GM21381 (cell line): Measurements from ENCODE around the gene DYNC1I1.

Experiments used
- ATAC-seq: cut with Tn5 transposase; IDR thresholded peaks from one replicate; pipeline ENCODE4 v1.9.1; 2021; ENCODE audit warnings: mild to moderate bottlenecking, moderate library complexity; ENCODE audit not compliant: unreplicated experiment

Gene DYNC1I1

GRCh38 chr7:96014617-96015016 is 242.3 kb downstream of the DYNC1I1 start:
- ATAC-seq, result no peak

- ATAC-seq, result no peak
Measured at GRCh38 chr7:96016056-96016586, 243.8 kb downstream of the DYNC1I1 start.

- no peak for ATAC-seq
Measured at GRCh38 chr7:96016735-96017134, 244.4 kb downstream of the DYNC1I1 start.

GRCh38 chr7:96017877-96018276 is 245.5 kb downstream of the DYNC1I1 start:
- no peak for ATAC-seq

- no peak for ATAC-seq
Measured at GRCh38 chr7:96021568-96021967, 249.2 kb downstream of the DYNC1I1 start.

- ATAC-seq, result no peak
Measured at GRCh38 chr7:96023387-96023786, 251.0 kb downstream of the DYNC1I1 start.

- ATAC-seq, result no peak
Measured at GRCh38 chr7:96026010-96026409, 253.7 kb downstream of the DYNC1I1 start.

- ATAC-seq, result no peak
Measured at GRCh38 chr7:96026611-96027010, 254.3 kb downstream of the DYNC1I1 start.

GRCh38 chr7:96028729-96029128 is 256.4 kb downstream of the DYNC1I1 start:
- ATAC-seq, result no peak

- ATAC-seq, result no peak
Measured at GRCh38 chr7:96033009-96033598, 260.8 kb downstream of the DYNC1I1 start.

- ATAC-seq, result no peak
Measured at GRCh38 chr7:96034940-96035727, 262.8 kb downstream of the DYNC1I1 start.

- ATAC-seq, result no peak
Measured at GRCh38 chr7:96040250-96040772, 268.0 kb downstream of the DYNC1I1 start.

GRCh38 chr7:96041171-96041570 is 268.8 kb downstream of the DYNC1I1 start:
- no peak for ATAC-seq

- ATAC-seq, result no peak
Measured at GRCh38 chr7:96045181-96045580, 272.8 kb downstream of the DYNC1I1 start.

- ATAC-seq, result no peak
Measured at GRCh38 chr7:96045919-96046318, 273.6 kb downstream of the DYNC1I1 start.

- ATAC-seq, result no peak
Measured at GRCh38 chr7:96052289-96052688, 279.9 kb downstream of the DYNC1I1 start.

- no peak for ATAC-seq
Measured at GRCh38 chr7:96052860-96053470, 280.6 kb downstream of the DYNC1I1 start.

- ATAC-seq, result no peak
Measured at GRCh38 chr7:96055717-96056116, 283.4 kb downstream of the DYNC1I1 start.

GRCh38 chr7:96059075-96059474 is 286.7 kb downstream of the DYNC1I1 start:
- ATAC-seq, result no peak

GRCh38 chr7:96061009-96061408 is 288.7 kb downstream of the DYNC1I1 start:
- no peak for ATAC-seq

GRCh38 chr7:96061844-96062243 is 289.5 kb downstream of the DYNC1I1 start:
- ATAC-seq, result no peak

- no peak for ATAC-seq
Measured at GRCh38 chr7:96067321-96067720, 295.0 kb downstream of the DYNC1I1 start.
